ENCODE measurements around the gene CNOT11.
"Not testable (repeated sequence)": the region's sequence is repeated elsewhere in the genome, so short reads cannot be mapped to it uniquely, and the experiment has no call there.

CNOT11 gene

DNA sequence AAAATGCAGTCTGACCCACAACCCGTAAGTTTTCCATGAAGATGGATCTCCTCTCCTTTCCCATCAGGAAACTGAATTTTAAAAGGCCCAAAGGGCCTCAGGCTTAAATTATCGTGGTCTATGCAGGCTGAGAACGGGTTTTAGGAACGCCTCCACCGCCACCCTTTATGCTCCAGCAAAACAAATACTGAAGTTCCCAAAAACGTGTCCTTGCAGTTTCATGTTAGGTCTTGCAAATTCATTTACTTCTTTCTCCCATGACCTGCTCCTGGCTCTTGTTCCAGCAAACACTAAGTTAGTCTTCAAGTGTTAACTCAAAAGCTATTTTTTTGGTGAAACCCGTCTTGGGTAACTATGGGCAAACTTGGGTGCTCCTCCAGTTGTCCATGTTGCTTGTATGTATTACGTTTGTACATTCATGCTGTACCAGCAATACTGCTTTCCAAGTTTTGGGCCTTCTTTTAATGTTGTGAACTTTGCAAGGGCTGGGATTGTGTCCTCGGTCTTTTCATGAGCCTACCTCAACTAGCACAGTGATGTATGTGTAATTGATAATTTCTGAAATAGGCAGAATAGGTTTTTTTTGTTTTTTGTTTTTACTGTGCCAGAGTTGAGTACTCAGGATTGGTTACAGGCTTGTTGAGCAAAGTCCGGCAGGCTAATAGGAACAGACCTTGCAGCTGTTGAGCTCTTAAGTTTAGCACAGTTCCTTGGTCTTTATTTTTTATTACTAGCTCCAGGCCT, 57.6 kb downstream of the CNOT11 start:
- DNase-seq (ENCODE audit: low read depth) = no peak

GRCh38 chr2:101310834-101311695, 58.4 kb downstream of the CNOT11 start:
- DNase-seq (ENCODE audit: low read depth) = no peak

DNA sequence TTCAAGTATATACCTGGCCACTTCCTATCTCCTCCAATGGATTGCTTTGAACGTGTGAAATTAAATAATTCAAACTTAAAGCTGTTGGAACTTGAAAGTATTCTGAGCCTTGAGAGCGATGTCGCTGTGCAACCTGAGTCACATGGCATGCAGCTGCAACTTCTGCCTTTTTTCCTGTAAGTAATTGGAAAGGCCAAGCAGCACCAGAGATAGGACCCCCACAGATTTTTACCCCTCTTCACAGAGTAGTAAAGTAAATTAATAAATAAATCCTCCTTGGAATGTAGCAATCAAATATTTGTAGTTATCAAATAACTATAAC, 59.0 kb downstream of the CNOT11 start:
- DNase-seq (ENCODE audit: low read depth) = no peak

- DNase-seq (ENCODE audit: low read depth) = not testable (repeated sequence)
Measured at GRCh38 chr2:101316568-101316967, 63.9 kb downstream of the CNOT11 start.
